Sigmoid colon (tissue), 7 donors: ENCODE results near the gene PIK3C2G. TPM values are rescaled to one million over a fixed set of nuclear protein-coding genes. Genes with fewer than 3 reads are reported as not detected.

Experiments
- DNase-seq: peaks from one replicate; pipeline ENCODE4 v3.0.0-alpha.2; 2019
- H3K27ac ChIP-seq, 4 donors: fragments of 200-600 bp; sonication (generic); one replicate each; pipeline ENCODE4 v1.5.1; 2016 to 2019; ENCODE audit warnings: mild to moderate bottlenecking in 1 of 4
- H3K27me3 ChIP-seq, 3 donors: fragments of 200-600 bp; sonication (generic); one replicate each; pipeline ENCODE4 v1.5.1; 2019; ENCODE audit warnings: mild to moderate bottlenecking in 1 of 3
- H3K36me3 ChIP-seq, 4 donors: fragments of 200-600 bp; sonication (generic); one replicate each; pipeline ENCODE4 v1.5.1; 2016 to 2019
- H3K4me1 ChIP-seq, 4 donors: fragments of 200-600 bp; sonication (generic); one replicate each; pipeline ENCODE4 v1.5.1; 2017 to 2019
- H3K4me3 ChIP-seq, 4 donors: fragments of 200-600 bp; sonication (generic); one replicate each; pipeline ENCODE4 v1.5.1; 2017 to 2019; ENCODE audit warnings: mild to moderate bottlenecking in 2 of 4, moderate library complexity in 1 of 4
- H3K9me3 ChIP-seq, 4 donors: fragments of 200-600 bp in 3 of 4; sonication (generic) in 3 of 4; one replicate each; pipeline versions ENCODE4 v1.5.1 to v1.6.1; 2013 to 2019
- EP300 ChIP-seq, 4 donors: sonication (generic); formaldehyde crosslinking; IDR thresholded peaks; one replicate each; pipeline ENCODE4 v1.6.1; 2017; ENCODE audit warnings: antibody characterized with exemption in 4 of 4
- POLR2A ChIP-seq, 2 donors: fragments of 450-650 bp; IDR thresholded peaks; one replicate each; pipeline ENCODE4 v1.6.1; 2016; ENCODE audit warnings: antibody characterized with exemption in 2 of 2, mild to moderate bottlenecking in 2 of 2, moderate library complexity in 2 of 2
- POLR2AphosphoS5 ChIP-seq, 4 donors: sonication (generic); formaldehyde crosslinking; IDR thresholded peaks; one replicate each; pipeline ENCODE4 v1.6.1; 2017; ENCODE audit warnings: antibody characterized with exemption in 4 of 4
- WGBS, 2 donors: extraction: QIAGEN DNeasy Blood & Tissue Kit; methylation state at CpG; one replicate each; pipeline ENCODE4 v1.1.7; 2013; 5-methylcytosine and 5-hydroxymethylcytosine counted together
- intact Hi-C: fragments of 100-400 bp; cut with DNase I; formaldehyde crosslinking; loops from one replicate; pipeline ENCODE4 v1.15.1; 2023
- polyA plus RNA-seq, 3 donors: library from polyadenylated mRNA; stranded (reverse); fragments of 200-250 nt; gene quantifications; one replicate each; pipeline ENCODE4 v1.2.3, GENCODE V29; 2013
- total RNA-seq, 4 donors: library from RNA; depleted of rRNA; stranded (reverse); fragments of >200 nt; gene quantifications; one replicate each; pipeline ENCODE4 v1.1.0, GENCODE V29; 2016
- TF ChIP-seq, protein P1 (sequence below), 4 experiments: fragments of 450-650 bp in 3 of 4; fragments of 200-600 bp in 1 of 4; IDR thresholded peaks; one replicate each; pipeline ENCODE4 v1.5.1; 2016 to 2019; ENCODE audit warnings: antibody characterized with exemption in 4 of 4, mild to moderate bottlenecking in 3 of 4, moderate library complexity in 2 of 4
- donor health status: healthy with polysubstance abuse.
- donor health status: Bipolar disorder and iron deficiency.
- donor health status: healthy.

The PIK3C2G gene
- total and polyA plus RNA-seq, 7 donors: 0.07 to 1.7 (median 0.63) TPM; not detected in 1

DNA sequence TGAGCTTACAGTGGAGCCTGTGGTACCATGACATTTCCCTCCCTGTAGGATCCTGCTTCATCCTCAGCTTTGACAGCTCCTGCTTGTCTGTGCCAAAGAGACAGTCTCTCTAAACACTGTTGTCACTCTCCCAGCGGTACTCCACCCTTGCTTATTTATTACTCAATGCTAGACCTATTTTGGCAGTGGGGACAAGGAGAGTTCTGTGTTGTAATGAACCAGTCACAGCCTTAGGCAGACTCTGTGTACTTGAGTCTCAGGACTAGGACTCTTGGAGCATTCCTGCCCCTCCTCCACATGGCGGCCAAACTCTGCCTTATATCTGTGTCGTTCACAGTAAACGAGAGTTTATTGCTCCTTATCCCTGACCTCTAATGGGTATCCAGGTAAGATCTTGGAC is 70.9 kb downstream of the PIK3C2G start:
- WGBS, 2 donors: 54 to 86% methylated on average over 4 of the region's 4 CpGs

DNA sequence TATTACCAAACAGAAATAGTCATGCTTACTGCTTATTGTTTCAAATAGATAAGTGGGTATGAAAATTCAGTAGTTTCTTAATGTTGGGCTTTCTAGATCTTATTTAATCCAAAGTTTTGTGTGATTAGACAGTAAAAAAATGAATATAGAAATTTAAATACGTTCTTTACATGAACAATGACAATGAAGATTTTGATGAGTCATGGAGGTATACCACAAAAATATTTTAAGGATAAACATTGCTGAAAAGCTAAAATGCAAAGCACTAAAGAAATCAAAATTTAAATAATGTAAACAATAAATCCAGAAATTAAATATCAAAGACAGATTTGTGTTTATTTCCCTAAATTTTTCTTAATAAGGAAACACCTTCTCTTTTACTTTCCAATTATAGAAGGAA is 78.3 kb downstream of the PIK3C2G start:
- Histone ChIP-seq H3K27ac (no peak overlapping the region), H3K9me3 (no peaks in the 10 kb centered on the region), H3K4me1 (no peaks in the 10 kb centered on the region), H3K36me3 (no peaks in the 10 kb centered on the region), H3K27me3 (no peaks in the 10 kb centered on the region), H3K4me3 (no peak overlapping the region)
- DNase-seq: no peak
- no peak for TF ChIP-seq POLR2A (IDR thresholded peaks at IDR 0.05)
- intact Hi-C loops: no loop called here
- WGBS, 2 donors: 51 to 83% methylated on average over 1 of the region's 1 CpG

More for the DNA sequence above, 70.9 kb downstream of the PIK3C2G start:
- Histone ChIP-seq H3K9me3 (no peaks in the 10 kb centered on the region), H3K36me3 (no peaks in the 10 kb centered on the region), H3K27ac (no peak overlapping the region), H3K4me1 (no peaks in the 10 kb centered on the region), H3K4me3 (no peak overlapping the region), H3K27me3 (no peaks in the 10 kb centered on the region)
- intact Hi-C loops: no loop called here
- TF ChIP-seq POLR2A (IDR thresholded peaks at IDR 0.05) (no peak), EP300 (IDR thresholded peaks at IDR 0.05) (no peak), POLR2AphosphoS5 (IDR thresholded peaks at IDR 0.05) (no peak)
- TF ChIP-seq, protein P1, sequence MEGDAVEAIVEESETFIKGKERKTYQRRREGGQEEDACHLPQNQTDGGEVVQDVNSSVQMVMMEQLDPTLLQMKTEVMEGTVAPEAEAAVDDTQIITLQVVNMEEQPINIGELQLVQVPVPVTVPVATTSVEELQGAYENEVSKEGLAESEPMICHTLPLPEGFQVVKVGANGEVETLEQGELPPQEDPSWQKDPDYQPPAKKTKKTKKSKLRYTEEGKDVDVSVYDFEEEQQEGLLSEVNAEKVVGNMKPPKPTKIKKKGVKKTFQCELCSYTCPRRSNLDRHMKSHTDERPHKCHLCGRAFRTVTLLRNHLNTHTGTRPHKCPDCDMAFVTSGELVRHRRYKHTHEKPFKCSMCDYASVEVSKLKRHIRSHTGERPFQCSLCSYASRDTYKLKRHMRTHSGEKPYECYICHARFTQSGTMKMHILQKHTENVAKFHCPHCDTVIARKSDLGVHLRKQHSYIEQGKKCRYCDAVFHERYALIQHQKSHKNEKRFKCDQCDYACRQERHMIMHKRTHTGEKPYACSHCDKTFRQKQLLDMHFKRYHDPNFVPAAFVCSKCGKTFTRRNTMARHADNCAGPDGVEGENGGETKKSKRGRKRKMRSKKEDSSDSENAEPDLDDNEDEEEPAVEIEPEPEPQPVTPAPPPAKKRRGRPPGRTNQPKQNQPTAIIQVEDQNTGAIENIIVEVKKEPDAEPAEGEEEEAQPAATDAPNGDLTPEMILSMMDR (IDR thresholded peaks at IDR 0.05): no peak
- no peak for DNase-seq

DNA sequence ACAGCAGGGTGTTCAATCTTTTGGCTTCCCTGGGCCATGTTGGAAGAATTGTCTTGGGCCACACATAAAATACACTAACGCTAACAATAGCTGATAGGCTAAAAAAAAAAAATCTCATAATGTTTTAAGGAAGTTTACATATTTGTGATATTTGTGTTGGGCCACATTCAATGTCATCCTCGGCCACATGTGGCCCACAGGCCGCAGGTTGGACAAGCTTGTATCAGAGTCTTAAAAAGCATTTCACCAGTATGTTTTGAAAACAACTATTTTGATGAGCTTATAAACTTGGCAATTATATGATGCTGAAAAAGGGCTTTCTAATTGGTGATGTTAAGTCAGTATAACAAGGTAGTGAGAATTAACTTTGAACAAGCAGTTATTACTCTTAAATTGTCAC is 78.9 kb downstream of the PIK3C2G start:
- TF ChIP-seq POLR2A (IDR thresholded peaks at IDR 0.05) (no peak), POLR2AphosphoS5 (IDR thresholded peaks at IDR 0.05) (no peak), EP300 (IDR thresholded peaks at IDR 0.05) (no peak)
- TF ChIP-seq, protein P1 (IDR thresholded peaks at IDR 0.05): no peak
- no peaks in the 10 kb centered on the region for H3K27me3 ChIP-seq
- no peaks in the 10 kb centered on the region for H3K4me1 ChIP-seq
- no peak for DNase-seq
- intact Hi-C loops: no loop called here
- H3K4me3 ChIP-seq: no peak overlapping the region
- H3K9me3 ChIP-seq: no peaks in the 10 kb centered on the region
- no peaks in the 10 kb centered on the region for H3K36me3 ChIP-seq
- H3K27ac ChIP-seq: no peak overlapping the region
- 92 to 96% methylated on average over 3 of the region's 3 CpGs for WGBS, 2 donors

DNA sequence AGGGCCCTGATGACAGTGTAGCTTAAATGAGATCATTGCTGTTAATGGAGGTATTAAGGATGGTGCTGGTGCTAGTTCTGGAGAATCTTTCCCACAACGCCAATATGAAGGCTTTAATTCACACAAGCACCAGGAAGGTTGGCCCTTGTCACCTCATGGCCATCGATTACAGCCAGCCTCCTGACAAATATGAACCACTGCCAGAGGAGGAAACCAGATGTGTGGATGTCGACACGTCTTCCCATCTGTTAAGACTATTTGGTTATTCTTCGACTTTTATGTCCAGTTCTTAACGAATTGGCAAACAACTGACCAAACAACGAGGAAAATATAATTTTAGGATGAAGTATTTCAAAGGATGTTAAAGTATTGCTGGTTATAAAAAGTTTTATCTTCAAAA is 79.5 kb downstream of the PIK3C2G start:
- H3K9me3 ChIP-seq: no peaks in the 10 kb centered on the region
- no peaks in the 10 kb centered on the region for H3K4me1 ChIP-seq
- intact Hi-C loops: no loop called here
- no peak overlapping the region for H3K4me3 ChIP-seq
- H3K27ac ChIP-seq: no peak overlapping the region
- no peaks in the 10 kb centered on the region for H3K27me3 ChIP-seq
- DNase-seq: no peak
- H3K36me3 ChIP-seq: no peaks in the 10 kb centered on the region
- TF ChIP-seq POLR2A (IDR thresholded peaks at IDR 0.05): no peak
- TF ChIP-seq, protein P1 (IDR thresholded peaks at IDR 0.05): no peak
- no peak for TF ChIP-seq EP300 (IDR thresholded peaks at IDR 0.05)
- no peak for TF ChIP-seq POLR2AphosphoS5 (IDR thresholded peaks at IDR 0.05)
- WGBS, 2 donors: 88% methylated on average over 7 of the region's 7 CpGs

DNA sequence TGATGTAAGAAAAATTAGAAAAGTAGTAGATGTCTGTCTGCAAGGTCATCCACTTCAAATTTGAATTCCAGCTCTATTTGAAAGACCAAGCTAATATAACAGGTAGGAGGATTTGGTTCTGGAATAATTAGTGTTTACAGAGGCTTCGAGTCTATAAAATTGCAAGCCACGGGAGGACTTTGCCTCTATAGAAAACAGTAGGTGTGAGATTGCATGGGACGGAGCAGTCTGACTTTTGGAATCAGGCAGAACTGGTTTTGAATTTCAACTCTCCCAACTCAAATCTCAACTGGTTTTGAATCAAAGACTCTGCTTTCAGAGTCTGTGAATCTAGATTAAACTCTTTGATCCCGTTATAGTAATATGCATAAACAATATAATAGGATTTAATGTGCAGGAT is 82.4 kb downstream of the PIK3C2G start:
- no peaks in the 10 kb centered on the region for H3K27me3 ChIP-seq
- no peaks in the 10 kb centered on the region for H3K9me3 ChIP-seq
- H3K4me1 ChIP-seq: no peaks in the 10 kb centered on the region
- 14 to 63% methylated on average over 4 of the region's 4 CpGs for WGBS, 2 donors
- no peak for TF ChIP-seq POLR2A (IDR thresholded peaks at IDR 0.05)
- TF ChIP-seq EP300 (IDR thresholded peaks at IDR 0.05): no peak
- TF ChIP-seq, protein P1 (IDR thresholded peaks at IDR 0.05): no peak
- no peak for TF ChIP-seq POLR2AphosphoS5 (IDR thresholded peaks at IDR 0.05)
- H3K27ac ChIP-seq: no peak overlapping the region
- intact Hi-C loops: no loop called here
- no peaks in the 10 kb centered on the region for H3K36me3 ChIP-seq
- H3K4me3 ChIP-seq: no peak overlapping the region
- DNase-seq: no peak
